GM12878 (cell line): Measurements from ENCODE around the gene CXCR1.

Experiments
- ATF2 ChIP-seq: IDR thresholded peaks from 2 replicates; pipeline ENCODE4 v1.6.1; 2012; ENCODE audit warnings: low read length, inconsistent platforms
- CHD2 ChIP-seq: IDR thresholded peaks from 2 replicates; pipeline ENCODE4 v1.6.1; 2011; ENCODE audit warnings: low read depth, low read length, improper control_type of control experiment, borderline replicate concordance
- CTCF ChIP-seq, 3 experiments: IDR thresholded peaks in 2 of 3; conservative IDR thresholded peaks in 1 of 3; 2 replicates each; pipeline ENCODE4 v1.5.1; 2011; ENCODE audit warnings: low read depth in 3 of 3, low read length in 3 of 3, mild to moderate bottlenecking in 3 of 3, control low read depth in 2 of 3, moderate library complexity in 2 of 3, inconsistent platforms in 1 of 3, mixed read lengths in 1 of 3; ENCODE audit not compliant: control insufficient read depth in 2 of 3, insufficient read depth in 1 of 3; ENCODE audit errors: extremely low read depth in 1 of 3
- DPF2 ChIP-seq: fragments of 450-650 bp; IDR thresholded peaks from 2 replicates; pipeline ENCODE4 v1.6.1; 2017; ENCODE audit warnings: mild to moderate bottlenecking
- EGR1 ChIP-seq, 2 experiments: IDR thresholded peaks; 1 replicate in 1 of 2; 2 replicates in 1 of 2; pipeline ENCODE4 v1.6.1; 2011 to 2012; ENCODE audit warnings: low read depth in 2 of 2, low read length in 2 of 2, borderline replicate concordance in 1 of 2, mild to moderate bottlenecking in 1 of 2, moderate library complexity in 1 of 2
- GABPA ChIP-seq: IDR thresholded peaks from 2 replicates; pipeline ENCODE4 v1.6.1; 2014; ENCODE audit warnings: antibody characterized with exemption, low read depth, mild to moderate bottlenecking, inconsistent platforms
- NR2C2 ChIP-seq: IDR thresholded peaks from 2 replicates; pipeline ENCODE4 v1.6.1; 2011; ENCODE audit warnings: borderline replicate concordance, low read depth; ENCODE audit not compliant: control insufficient read depth, insufficient read length
- POLR2A ChIP-seq: IDR thresholded peaks from 2 replicates; pipeline ENCODE4 v1.6.1; 2011; ENCODE audit warnings: low read depth, mild to moderate bottlenecking, low read length
- SIX5 ChIP-seq: IDR thresholded peaks from 2 replicates; pipeline ENCODE4 v1.6.1; 2011; ENCODE audit warnings: mild to moderate bottlenecking, low read depth, low read length, moderate library complexity; ENCODE audit not compliant: severe bottlenecking
- TBL1XR1 ChIP-seq: IDR thresholded peaks from 2 replicates; pipeline ENCODE4 v1.6.1; 2012; ENCODE audit warnings: low read depth, low read length, improper control_type of control experiment
- TF ChIP-seq, protein P1 (sequence below): fragments of 450-650 bp; IDR thresholded peaks from 2 replicates; pipeline ENCODE4 v1.6.1; 2014; ENCODE audit warnings: mild to moderate bottlenecking

GRCh38 chr2:218161644-218162043 lies 5.1 kb downstream of the CXCR1 start:
- TF ChIP-seq TBL1XR1 = no peak
- no peak for TF ChIP-seq EGR1 (IDR thresholded peaks at IDR 0.05; ENCODE audit: borderline replicate concordance in 1 of 2, low read depth in 2 of 2, low read length in 2 of 2)
- no peak for TF ChIP-seq SIX5
- TF ChIP-seq POLR2A = no peak
- TF ChIP-seq, protein P1, sequence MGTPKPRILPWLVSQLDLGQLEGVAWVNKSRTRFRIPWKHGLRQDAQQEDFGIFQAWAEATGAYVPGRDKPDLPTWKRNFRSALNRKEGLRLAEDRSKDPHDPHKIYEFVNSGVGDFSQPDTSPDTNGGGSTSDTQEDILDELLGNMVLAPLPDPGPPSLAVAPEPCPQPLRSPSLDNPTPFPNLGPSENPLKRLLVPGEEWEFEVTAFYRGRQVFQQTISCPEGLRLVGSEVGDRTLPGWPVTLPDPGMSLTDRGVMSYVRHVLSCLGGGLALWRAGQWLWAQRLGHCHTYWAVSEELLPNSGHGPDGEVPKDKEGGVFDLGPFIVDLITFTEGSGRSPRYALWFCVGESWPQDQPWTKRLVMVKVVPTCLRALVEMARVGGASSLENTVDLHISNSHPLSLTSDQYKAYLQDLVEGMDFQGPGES = no peak
- TF ChIP-seq ATF2 = no peak
- no peak for TF ChIP-seq CTCF (IDR thresholded peaks at IDR 0.05 in 2 of 3, conservative IDR thresholded peaks at IDR 0.05 in 1 of 3; ENCODE audit: control insufficient read depth in 2 of 3, extremely low read depth in 1 of 3, insufficient read depth in 1 of 3, low read depth in 3 of 3, low read length in 3 of 3)
- no peak for TF ChIP-seq DPF2
- TF ChIP-seq GABPA = no peak
- TF ChIP-seq NR2C2 = no peak
- TF ChIP-seq CHD2 = no peak
